ENCODE data around the gene SPANXA1.

DNA sequence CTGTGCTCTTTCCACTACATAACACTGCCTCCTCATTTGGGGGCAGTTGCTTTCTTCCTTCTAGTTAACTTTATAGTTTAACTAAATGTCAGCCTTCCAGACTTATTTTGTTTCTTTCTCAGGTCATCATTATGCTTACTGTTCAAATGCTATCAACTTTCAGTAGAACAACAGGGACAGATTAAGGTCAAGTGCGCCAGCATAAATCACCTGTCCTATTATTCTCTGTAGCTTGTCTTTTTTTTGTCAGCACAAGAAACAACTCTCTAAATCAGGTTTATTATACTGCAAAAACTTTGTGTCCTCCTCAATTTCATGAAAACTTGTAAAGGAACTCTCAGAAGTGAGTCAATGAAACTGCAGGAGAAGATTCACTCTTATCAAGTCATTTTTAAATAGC lies 24.6 kb upstream of the SPANXA1 start:
- TF ChIP-seq, protein P1, sequence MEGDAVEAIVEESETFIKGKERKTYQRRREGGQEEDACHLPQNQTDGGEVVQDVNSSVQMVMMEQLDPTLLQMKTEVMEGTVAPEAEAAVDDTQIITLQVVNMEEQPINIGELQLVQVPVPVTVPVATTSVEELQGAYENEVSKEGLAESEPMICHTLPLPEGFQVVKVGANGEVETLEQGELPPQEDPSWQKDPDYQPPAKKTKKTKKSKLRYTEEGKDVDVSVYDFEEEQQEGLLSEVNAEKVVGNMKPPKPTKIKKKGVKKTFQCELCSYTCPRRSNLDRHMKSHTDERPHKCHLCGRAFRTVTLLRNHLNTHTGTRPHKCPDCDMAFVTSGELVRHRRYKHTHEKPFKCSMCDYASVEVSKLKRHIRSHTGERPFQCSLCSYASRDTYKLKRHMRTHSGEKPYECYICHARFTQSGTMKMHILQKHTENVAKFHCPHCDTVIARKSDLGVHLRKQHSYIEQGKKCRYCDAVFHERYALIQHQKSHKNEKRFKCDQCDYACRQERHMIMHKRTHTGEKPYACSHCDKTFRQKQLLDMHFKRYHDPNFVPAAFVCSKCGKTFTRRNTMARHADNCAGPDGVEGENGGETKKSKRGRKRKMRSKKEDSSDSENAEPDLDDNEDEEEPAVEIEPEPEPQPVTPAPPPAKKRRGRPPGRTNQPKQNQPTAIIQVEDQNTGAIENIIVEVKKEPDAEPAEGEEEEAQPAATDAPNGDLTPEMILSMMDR (IDR thresholded peaks at IDR 0.05) = no peak
- no peak for TF ChIP-seq POLR2A (IDR thresholded peaks at IDR 0.05)

All from esophagus squamous epithelium (tissue), 4 donors.